22Rv1 (cell line): ENCODE measurements around the gene LDLRAD4.

Experiments used
- CTCF ChIP-seq: fragments of 450-650 bp; IDR thresholded peaks from 2 replicates; pipeline ENCODE4 v1.5.1; 2017; ENCODE audit warnings: mild to moderate bottlenecking
- ZFX ChIP-seq: fragments of 450-650 bp; IDR thresholded peaks from 2 replicates; pipeline ENCODE4 v1.6.1; 2017; ENCODE audit warnings: antibody characterized with exemption, borderline replicate concordance

GRCh38 chr18:13494871-13495445, 276.4 kb downstream of the LDLRAD4 start:
- no peak for TF ChIP-seq CTCF
- no peak for TF ChIP-seq ZFX
